HG03196 (cell line): ENCODE measurements around the gene VPREB3.
"Not testable (repeated sequence)": the region's sequence is repeated elsewhere in the genome, so short reads cannot be mapped to it uniquely, and the experiment has no call there.

Source experiments
- ATAC-seq: cut with Tn5 transposase; IDR thresholded peaks from one replicate; pipeline ENCODE4 v1.9.1; 2021; ENCODE audit not compliant: unreplicated experiment

VPREB3 gene

DNA sequence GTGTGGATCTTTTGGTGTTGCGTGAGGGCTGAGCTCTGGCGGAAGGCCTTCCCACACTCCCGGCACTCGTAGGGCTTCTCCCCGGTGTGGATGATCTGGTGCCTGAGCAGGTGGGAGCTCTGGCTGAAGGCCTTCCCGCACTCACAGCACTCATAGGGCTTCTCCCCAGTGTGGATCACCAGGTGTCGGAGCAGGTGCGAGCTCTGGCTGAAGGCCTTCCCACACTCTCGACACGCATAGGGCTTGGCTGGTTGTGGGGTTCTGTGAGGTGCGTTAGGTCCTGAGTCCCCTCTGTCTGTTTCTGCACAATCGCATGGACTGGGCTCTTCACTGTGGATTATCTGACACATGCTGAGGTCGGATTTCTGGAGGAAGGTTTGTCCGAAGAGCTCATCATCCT is 9.7 kb downstream of the VPREB3 start:
- no peak for ATAC-seq

DNA sequence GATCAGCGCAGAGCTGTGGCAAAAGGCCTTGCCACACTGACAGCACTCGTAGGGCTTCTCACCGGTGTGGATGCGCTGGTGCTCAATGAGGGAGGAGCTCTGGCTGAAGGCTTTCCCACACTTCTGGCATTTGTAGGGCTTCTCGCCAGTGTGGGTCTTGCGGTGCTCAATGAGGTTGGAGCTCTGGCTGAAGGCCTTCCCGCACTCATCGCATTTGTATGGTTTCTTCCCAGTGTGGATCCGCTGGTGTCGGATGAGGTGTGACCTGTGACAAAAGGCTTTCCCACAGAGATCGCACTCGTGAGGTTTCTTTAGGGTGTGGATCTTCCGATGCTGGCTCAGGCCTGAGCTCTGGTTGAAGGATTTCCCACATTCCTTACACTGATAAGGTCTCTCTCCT is 10.2 kb downstream of the VPREB3 start:
- ATAC-seq = no peak

DNA sequence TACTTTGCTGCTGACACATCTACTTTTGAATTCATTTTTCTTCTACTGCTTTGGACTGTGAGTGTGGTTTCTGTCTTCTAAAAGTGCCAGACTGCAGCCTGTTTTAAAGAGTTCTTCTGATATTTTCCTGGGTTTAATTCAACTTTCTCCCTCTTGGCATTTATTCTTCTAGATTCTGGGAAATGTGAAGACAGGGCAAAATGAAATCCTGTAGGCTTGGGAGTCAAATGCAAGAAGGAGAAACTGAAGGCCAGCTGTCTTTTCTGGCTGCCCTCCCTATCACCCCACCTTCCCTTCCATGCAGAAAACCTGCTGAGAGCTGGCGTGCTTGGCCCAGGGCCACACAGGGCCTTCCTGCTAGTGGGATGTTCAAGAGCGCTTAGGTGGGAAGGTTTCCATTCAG is 10.9 kb downstream of the VPREB3 start:
- ATAC-seq = no peak

DNA sequence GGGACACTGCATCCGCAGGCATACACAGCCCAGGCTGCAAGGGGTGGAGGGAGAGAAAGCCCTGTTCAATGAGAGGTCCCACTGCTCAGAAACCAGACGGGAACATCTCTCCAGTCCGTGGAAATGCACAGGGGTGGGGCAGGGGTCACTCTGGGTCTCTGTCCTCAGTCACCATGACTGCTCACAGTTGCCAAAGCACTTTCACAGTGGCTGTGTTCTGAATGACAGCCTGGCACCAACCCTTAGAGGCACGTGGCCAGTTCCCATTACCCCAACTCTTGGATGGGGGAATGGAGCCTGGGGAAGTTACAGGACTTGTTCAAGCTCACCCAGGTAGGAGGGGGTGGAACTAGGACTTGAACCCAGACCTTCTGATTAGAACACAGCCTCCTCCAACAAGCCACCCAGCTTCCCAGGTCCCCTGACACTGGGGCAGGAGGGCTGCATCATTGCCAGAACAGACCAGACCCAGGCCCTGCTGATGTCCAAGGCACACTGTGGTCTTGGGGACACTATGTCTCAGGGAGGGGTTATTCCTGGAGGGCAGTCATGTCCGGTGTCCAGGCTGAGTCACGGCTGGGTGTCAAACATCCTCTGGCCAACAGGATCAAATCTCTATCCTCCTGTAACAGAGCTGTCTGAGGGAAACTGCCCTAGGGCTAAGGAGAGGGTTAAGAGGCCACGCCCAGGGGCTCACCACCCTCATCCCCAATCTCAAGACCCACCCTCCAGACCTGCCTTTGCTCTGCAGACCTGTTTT is 11.5 kb downstream of the VPREB3 start:
- no peak for ATAC-seq

DNA sequence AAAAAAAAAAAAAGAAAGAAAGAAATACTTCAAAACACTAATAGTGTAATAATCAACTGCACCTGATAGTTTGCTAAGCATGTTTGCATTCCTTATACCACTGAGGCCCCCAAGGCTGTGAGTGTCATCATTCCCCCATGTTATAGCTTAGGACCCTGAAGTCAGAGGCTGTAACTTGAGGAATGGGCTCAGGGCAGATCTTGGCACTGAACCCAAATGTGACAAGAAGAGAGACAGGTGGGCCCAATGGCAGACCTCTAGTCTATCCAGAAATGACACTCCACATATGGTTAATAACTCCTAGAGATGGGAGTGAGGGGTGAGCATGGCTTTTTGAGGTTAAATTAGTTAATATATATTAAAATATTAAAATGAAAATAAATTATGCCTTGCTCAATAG is 16.5 kb downstream of the VPREB3 start:
- no peak for ATAC-seq

DNA sequence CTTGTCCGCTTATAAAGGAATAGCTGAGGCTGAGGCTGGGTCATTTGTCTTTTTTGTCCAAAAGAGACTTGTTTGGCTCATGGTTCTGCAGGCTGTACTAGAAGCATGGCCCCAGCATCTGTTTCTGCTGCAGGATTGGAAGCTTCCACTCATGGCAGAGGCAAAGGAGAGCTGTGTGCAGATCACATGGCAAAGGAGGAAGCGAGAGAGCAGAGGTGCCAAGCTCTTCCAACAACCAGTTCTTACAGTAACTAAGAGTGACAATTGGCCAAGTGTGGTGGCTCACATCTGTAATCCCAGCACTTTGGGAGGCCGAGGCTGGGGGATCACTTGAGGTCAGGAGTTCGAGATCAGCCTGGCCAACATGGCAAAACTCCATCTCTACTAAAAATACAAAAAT is 26.1 kb downstream of the VPREB3 start:
- ATAC-seq = not testable (repeated sequence)

DNA sequence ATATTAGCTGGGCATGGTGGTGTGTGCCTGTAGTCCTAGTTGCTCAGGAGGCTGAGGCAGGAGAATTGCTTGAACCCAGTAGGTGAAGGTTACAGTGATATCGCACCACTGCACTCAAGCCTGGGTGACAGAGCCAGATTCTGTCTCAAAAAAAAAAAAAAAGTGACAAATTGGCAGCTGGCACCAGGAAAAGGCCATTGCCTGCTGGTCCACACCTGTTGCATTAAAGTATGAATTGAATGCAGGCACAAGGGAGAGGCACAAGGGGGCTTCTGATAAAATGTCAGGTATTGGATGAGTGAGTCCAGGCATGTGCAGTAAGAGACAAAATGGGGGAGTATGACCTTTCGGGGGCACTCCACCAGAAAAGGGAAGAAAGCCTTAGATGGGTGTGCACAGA is 31.5 kb downstream of the VPREB3 start:
- no peak for ATAC-seq

DNA sequence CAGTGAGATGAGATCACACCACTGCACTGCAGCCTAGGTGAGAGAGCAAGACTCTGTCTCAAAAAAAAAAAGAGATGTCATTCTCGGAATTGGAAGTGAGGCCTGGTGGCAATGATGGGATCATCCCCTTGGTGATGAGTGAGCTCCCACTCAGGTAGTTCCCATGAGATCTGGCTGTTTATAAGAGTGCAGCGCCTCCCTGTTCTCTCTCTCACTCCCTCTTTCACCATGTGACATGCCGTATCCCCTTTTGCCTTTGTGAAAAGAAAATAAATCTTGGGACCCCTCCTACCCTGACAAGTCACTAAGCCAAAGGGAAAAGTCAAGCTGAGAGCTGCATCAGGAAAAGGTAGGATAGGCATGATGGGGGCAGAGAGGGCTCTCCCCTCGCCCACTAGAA is 32.1 kb downstream of the VPREB3 start:
- ATAC-seq = no peak

DNA sequence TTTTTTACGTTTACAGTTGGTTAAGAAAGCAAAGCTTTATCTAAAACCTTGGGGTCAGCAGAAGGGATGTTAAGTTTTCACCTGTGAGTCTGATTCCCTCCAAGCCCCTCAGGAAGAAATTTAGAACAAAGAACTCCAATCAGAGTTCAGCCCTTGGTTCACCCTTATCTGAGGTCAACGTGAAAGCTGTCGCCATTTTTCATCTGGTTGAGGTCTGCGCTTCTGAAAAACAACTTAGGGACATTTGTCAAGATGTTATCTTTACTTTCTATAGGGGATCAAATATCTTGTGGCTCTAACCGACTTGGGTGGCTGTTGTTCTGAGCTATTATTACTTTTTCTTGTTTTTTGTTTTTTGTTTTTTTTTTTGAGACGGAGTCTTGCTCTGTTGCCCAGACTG is 33.4 kb downstream of the VPREB3 start:
- ATAC-seq = no peak

DNA sequence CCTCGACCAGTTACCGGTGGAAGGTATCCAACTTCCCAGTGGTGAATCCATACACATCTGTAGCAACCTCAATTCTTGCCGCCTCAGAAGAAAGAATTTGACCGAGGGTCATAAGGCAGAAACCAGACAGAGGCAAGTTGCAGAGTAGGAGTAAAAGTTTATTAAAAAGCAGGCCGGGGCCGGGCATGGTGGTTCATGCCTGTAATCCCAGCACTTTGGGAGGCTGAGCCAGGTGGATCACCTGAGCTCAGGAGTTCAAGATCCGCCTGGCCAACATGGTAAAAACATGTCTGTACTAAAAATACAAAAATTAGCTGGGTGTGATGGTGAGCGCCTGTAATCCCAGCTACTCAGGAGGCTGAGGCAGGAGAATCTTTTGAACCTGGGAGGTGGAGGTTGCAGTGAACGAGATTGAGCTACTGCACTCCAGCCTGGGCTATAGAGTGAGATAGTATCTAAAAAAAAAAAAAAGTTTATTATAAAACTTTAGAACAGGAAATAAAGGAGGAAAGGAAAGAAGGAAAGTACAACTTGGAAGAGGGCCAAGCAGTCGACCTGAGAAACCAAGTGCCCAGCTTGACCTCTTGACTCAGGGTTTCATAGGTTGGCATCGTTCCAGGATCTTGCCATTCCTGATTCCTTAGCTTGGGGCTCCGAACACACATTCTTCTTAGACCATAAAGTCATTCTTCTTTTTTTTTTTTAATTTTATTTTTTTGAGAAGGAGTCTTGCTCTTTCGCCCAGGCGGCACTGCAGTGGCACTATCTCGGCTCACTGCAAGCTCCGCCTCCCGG is 35.7 kb downstream of the VPREB3 start:
- no peak for ATAC-seq

DNA sequence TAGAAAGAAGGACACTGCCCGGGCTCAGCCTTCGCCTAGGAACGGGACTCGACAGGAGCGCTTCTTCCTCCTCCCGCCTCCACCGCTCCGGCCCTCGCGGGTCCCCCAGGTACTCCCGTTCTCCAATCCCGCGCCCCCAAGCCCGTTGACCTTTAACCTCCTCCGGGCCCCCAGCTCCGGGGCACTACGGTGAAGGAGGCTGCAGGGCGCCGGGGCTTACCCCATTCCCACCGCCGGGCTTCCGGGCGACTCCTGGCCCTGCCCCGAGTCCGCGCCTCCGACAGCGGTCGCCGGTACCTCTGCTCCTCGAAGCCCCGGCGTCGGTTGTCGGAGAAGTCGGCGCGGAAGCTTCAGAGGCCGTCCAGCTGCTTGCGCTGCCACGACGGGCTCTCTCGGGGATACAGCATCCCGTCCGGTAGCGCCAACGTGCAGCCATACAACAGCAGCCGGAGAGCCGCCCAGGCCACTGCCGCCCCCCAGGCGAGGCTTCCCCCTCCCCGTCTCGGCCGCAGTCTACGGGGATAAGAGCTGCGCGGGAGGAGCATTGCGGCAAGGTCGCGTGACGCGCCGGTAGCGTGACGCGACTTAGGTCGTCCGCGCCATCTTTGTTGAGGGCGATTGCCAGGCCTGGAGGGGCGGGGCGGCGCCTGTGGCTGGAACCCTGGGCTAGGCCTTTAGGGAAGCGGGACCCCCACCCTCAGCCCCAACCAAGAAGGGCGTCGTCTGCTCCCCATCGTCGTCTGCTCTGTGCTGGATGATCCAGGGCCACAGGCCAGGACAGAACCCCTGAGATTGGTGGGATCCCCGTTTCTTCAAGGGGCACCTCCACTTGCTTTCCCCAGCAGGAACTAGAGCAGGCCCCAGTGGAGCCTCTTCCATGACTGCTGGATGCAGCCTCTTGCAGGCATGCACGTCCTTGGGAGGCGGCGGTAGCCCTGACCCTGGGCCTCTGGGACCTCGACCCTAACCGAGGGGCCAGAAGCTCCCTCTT is 37.1 kb downstream of the VPREB3 start:
- peak; percentile 62 for ATAC-seq

DNA sequence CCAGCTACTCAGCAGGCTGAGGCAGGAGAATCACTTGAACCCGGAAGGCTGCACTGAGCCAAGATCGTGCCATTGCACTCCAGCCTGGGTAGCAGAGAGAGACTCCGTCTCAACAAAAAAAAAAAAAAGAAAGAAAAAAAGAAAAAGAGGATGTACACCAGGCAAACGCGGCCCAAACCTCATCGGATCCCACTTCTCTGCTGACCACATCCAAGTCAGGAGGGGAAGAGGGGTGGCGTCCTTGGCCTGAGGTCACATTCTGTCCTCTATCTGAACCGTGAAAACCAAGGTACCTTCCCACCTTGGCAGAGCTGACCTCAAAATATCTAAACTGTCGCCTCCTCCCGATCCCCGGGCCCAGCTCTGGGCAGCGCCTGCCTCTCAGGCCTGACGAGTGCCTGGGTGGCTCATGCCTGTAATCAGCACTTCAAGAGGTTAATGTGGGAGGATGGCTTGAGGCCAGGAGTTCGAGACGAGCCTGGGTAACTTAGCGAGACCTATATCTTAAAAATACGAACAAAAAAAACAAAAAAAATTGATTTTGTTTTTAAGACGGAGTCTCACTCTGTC is 38.3 kb downstream of the VPREB3 start:
- no peak for ATAC-seq

DNA sequence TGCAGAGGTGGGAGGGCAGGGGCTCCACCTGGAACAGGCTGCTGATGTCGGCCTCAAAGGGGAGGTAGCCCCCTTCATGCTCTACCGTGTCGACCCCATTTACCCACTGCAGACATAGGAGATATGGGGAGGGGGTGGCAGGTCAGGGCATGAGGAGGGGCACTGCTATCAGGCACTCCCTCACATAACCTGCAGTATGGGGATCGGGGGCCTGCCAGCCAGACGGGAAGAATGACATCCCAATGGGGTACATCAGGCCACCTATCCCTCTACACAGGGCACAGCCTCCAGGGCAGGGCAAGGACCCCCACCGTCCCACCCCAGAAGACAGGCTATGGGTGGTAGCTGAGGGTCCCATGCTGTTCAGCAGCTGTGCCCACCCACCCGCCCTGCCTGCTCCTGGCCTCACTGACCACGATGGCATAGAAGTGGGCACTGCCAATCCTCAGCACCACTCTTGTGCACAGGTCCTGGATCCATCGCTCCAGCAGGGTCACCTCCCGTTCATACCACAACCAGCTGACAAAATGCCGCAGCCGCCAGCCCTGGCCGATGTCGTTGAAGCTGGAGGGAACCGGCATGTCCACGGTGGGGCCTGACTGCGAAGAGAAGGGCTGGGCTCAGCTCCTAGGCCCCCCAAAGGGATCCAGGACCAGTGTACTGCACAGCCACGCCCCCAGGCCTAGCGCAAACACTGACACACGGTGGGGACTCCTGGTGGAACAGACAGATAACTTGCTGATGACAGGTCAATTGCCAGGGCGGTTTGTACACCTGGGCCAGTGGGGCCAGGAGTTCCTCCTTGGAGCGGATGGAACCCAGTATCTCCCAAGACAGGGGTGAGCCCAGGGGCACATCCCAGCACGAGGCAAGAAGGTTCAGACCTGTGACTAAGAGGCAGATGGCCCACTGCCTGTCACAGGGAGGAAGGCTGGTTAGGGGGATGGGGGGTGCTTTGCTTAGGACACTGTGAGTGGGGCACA is 39.3 kb downstream of the VPREB3 start:
- ATAC-seq = no peak

DNA sequence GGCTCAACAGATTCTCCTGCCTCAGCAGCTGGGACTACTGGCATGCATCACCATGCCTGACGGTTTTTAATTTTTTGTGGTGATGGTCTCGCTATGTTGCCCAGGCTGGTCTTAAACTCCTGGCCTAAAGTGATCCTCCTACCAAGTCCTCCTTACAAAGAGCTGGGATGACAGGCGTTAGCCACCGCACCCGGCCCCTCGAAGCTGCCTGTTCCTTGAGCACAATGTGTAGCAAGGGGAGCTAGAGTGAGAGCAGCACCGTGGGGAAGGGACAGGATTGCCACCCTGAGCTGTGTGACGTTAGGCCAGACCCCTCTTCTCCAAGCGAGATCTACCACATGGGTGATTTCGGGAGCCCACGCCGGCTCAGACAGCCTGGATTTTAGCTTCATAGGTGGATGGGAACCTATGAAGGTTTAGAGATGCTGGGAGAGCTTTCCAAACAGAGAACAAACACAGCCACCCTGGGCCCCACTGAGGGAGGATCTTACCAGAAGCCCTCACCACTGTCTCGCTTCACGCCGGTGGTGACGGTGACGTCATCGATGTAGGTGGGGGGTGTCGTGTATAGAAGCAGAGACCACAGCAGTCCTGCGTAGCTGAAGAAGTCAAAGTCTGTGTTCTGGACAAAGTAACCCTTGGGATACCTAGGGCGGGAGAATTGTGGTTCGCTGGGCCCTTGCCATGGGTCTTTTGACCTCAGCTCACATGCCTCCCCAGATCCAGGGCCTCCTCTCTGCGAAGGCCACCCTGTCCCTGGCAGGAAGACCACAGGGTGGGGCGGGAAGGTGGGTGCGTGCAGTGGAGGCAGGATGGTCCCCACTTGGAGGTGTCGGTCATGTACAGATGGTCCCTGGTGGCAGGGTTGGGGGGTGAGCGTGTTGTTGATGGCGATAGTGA is 40.3 kb downstream of the VPREB3 start:
- no peak for ATAC-seq

DNA sequence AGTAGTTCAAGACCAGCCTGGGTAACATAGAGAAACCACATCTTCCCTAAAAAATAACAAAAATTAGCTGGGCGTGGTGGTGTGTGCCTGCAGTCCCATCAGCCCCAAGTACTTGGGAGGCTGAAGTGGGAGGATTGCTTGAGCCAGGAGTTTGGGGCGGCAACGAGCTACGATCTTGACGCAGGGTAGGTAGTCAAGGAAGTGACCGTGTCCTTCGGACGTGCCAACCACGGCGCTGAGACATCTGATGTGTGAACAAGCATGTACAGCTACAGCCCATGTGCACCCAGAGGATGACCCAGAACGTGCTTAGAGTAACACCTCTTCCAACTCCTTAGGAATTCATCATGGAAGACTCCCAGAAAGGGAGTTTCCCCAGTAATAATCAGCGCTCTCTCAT is 42.0 kb downstream of the VPREB3 start:
- no peak for ATAC-seq

DNA sequence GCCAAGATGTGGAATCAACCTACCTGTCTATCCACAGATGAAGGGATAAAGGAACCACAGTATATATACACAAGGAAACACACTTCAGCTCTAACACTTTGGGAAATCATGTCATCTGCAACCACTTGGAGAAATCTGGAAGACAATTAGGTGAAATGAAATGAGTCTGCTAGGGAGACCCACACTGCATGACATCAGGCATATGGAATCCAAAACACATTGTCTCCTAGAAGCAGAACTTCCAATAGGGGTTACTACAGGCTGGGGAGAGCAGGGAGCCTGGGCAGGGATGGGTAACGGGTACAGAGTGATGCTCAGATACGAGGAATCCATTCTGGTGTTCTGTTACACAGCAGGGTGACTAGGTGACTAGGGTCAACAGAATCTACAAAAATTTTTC is 45.1 kb downstream of the VPREB3 start:
- ATAC-seq = no peak

DNA sequence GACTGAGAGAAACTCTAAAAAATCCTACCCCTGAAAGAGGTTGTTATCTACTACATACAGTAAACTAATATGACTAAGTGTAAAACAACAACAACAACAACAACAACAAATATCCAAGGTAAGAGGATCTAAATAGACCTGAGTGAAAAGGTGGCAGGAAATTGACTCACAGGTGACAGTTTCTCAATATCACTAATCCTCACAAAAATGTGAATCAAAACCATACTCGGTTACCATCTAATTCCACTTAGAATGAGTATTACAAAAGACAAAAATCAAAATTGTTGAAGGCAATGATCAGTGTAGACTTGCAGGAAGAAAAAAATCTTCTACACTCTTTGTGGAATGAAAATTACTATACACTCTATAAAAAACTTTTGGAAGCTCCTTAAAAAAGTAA is 46.0 kb downstream of the VPREB3 start:
- ATAC-seq = no peak

DNA sequence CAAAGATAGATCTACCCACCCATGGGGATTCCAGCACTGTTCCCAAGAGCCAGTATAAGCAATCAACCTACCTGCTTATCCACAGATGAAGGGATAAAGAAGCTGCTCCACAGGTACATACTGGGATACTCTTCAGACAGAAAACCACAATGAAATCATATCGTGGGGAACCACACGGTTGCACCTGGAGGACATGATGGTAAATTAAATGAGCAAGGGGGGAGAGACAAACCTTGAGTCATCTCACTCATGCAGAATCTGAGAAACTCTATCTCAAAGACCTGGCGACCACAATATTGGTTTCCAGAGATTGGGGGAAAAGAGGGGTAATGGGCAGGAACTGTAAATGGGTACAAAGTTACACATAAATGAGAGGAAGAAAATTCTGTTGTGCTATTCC is 48.9 kb downstream of the VPREB3 start:
- ATAC-seq = no peak

DNA sequence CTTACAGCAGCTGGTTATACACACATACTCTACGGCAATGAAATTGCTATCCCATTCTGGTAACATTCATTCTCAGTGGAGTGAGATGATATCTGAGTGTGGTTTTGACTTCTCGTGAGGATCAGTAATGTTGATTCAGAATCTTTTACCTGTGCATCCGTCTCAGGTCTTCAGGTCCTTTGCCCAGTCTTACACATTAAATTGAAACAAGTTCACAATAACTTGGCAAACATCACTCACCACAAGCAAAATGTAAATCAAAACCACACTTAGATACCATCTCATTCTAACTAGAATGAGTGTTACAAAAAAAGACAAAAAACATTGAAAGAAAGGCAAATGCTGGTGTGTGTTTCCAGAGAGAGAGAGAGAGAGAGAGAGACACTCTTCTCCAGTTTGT is 49.4 kb downstream of the VPREB3 start:
- ATAC-seq = no peak
